ENCODE measurements around the gene PTPRK. TPM values are rescaled to one million over a fixed set of nuclear protein-coding genes. Genes with fewer than 3 reads are reported as not detected.

PTPRK gene
- total and polyA plus RNA-seq, 9 of the 15 experiments (the other 6 are each of a cell fraction or from before 2014, with no cell fraction given): 0.04 to 0.51 TPM; not detected in 7

- DNase-seq (ENCODE audit: extremely low read depth in 1 of 4, low spot score in 3 of 4): no peak
- 0% methylated on average over 5 of the region's 5 CpGs for WGBS (ENCODE audit: insufficient coverage, low coverage, missing lambda C conversion rate)
- Histone ChIP-seq H4K20me1 (replicated peaks; ENCODE audit: control insufficient read depth, insufficient read depth, low read length) (no peaks in the 10 kb centered on the region), H3K4me2 (ENCODE audit: insufficient read depth, low read length) (no peak overlapping the region), H3K79me2 (ENCODE audit: control insufficient read depth, insufficient read depth, low read length) (no peaks in the 10 kb centered on the region), H2AFZ (ENCODE audit: low read depth, low read length) (no peak overlapping the region), H3K27me3 (ENCODE audit: control insufficient read depth in 2 of 2, insufficient read depth in 2 of 2, low read length in 2 of 2) (no peaks in the 10 kb centered on the region), H3K36me3 (ENCODE audit: control insufficient read depth, insufficient read depth, low read length) (no peaks in the 10 kb centered on the region), H3K9me3 (replicated peaks; ENCODE audit: control insufficient read depth, insufficient read depth, low read depth, low read length) (no peaks in the 10 kb centered on the region), H3K9me1 (ENCODE audit: control insufficient read depth, insufficient read depth, low read length) (no peaks in the 10 kb centered on the region), H3K27ac (ENCODE audit: extremely low read depth, low read depth, low read length) (no peak overlapping the region), H3K9ac (ENCODE audit: insufficient read depth in 1 of 2, low read depth in 2 of 2, low read length in 2 of 2) (no peak overlapping the region), H3K4me1 (replicated peaks in 1 of 2; ENCODE audit: control insufficient read depth in 2 of 2, insufficient read depth in 2 of 2, low read length in 2 of 2) (no peaks in the 10 kb centered on the region), H3K4me3 (no peak overlapping the region)
- no TSS peak for BruUV-seq (replicated peaks)
- FAIRE-seq: no peak
- POLR2A ChIA-PET: no interaction called here
- TF ChIP-seq ZNF717 (CRISPR knock-in tag; IDR thresholded peaks at IDR 0.05) (no peak), BCL6 (CRISPR knock-in tag; IDR thresholded peaks at IDR 0.05) (no peak), ATF3 (IDR thresholded peaks at IDR 0.05) (no peak), ATF3 (CRISPR knock-in tag; conservative IDR thresholded peaks at IDR 0.05) (no peak), ZBED1 (IDR thresholded peaks at IDR 0.05) (no peak), SMARCC2 (IDR thresholded peaks at IDR 0.05; ENCODE audit: low read depth) (no peak), MED1 (CRISPR knock-in tag; IDR thresholded peaks at IDR 0.05; ENCODE audit: borderline replicate concordance) (no peak), LCOR (CRISPR knock-in tag; IDR thresholded peaks at IDR 0.05) (no peak)
- ATAC-seq: no peak
- CTCF ChIA-PET (ENCODE audit: low intra/inter-chr PET ratio): no interaction called here
- intact Hi-C loops (cut with micrococcal nuclease): no loop called here
- in situ Hi-C loops (cut with MboI): no loop called here
Measured at GRCh38 chr6:127941228-127941627, 579.2 kb downstream of the PTPRK start.

All from K562 (cell line).